Stimulated activated CD4-positive, alpha-beta T cell treated with anti-CD3 and anti-CD28 coated beads, Interleukin-2, amount 100 ng/mL, for 48 hours (primary cell): ENCODE data around the gene SLC29A3.

Source experiments
- DNase-seq, 2 donors: peaks; one replicate each; pipeline ENCODE4 v3.0.0-alpha.2; 2020

SLC29A3 gene

GRCh38 chr10:71394926-71395562 is 76.0 kb downstream of the SLC29A3 start:
- DNase-seq: no peak

GRCh38 chr10:71395621-71396020 is 76.6 kb downstream of the SLC29A3 start:
- no peak for DNase-seq

- DNase-seq: no peak
Measured at GRCh38 chr10:71396084-71396710, 77.1 kb downstream of the SLC29A3 start.

- no peak for DNase-seq
Measured at GRCh38 chr10:71396711-71397295, 77.7 kb downstream of the SLC29A3 start, which contains the start of gene CDH23. Gene CDH23 (plus strand): TSS chr10:71396920. CDS start chr10:71439832, 42,912 bp downstream.

GRCh38 chr10:71397296-71398212 is 78.5 kb downstream of the SLC29A3 start:
- no peak for DNase-seq

GRCh38 chr10:71398976-71399375 is 79.9 kb downstream of the SLC29A3 start:
- no peak for DNase-seq

- no peak for DNase-seq
Measured at GRCh38 chr10:71399946-71400345, 80.9 kb downstream of the SLC29A3 start.

- DNase-seq: no peak
Measured at GRCh38 chr10:71401056-71401455, 82.0 kb downstream of the SLC29A3 start.

GRCh38 chr10:71402005-71402404 is 82.9 kb downstream of the SLC29A3 start:
- no peak for DNase-seq

- DNase-seq: no peak
Measured at GRCh38 chr10:71404503-71405295, 85.6 kb downstream of the SLC29A3 start.

- DNase-seq: no peak
Measured at GRCh38 chr10:71406878-71407277, 87.8 kb downstream of the SLC29A3 start.

- DNase-seq: no peak
Measured at GRCh38 chr10:71408436-71409225, 89.6 kb downstream of the SLC29A3 start.

GRCh38 chr10:71409516-71410104 is 90.6 kb downstream of the SLC29A3 start:
- no peak for DNase-seq
